Fibroblast of skin of abdomen (primary cell): Measurements from ENCODE around the gene THOC2. TPM values are rescaled to one million over a fixed set of nuclear protein-coding genes. Genes with fewer than 3 reads are reported as not detected.
"Not testable (repeated sequence)": the region's sequence is repeated elsewhere in the genome, so short reads cannot be mapped to it uniquely, and the experiment has no call there.

Experiments
- DNase-seq: peaks from one replicate; pipeline ENCODE4 v3.0.0-alpha.2; 2013
- polyA plus RNA-seq, 2 experiments: library from polyadenylated mRNA; unstranded; fragments of 120-200 nt; gene quantifications; one replicate each; pipeline ENCODE4 v1.2.1, GENCODE V29; 2013; ENCODE audit not compliant: insufficient read length in 2 of 2

The THOC2 gene
- polyA plus RNA-seq (2013, experiment 1 of 2; ENCODE audit: insufficient read length): 51.3 TPM
- 50.1 TPM for polyA plus RNA-seq (2013, experiment 2 of 2; ENCODE audit: insufficient read length)

- peak; percentile 86 for DNase-seq
Observed at GRCh38 chrX:123732670-123733363, at the start of gene THOC2. Gene THOC2, minus strand, starts transcription at chrX:123733052. Its CDS starts 30 bp downstream, at chrX:123733022.

- not testable (repeated sequence) for DNase-seq
Observed at GRCh38 chrX:123781786-123782185, 48.9 kb upstream of the THOC2 start.

- DNase-seq: no peak
Observed at GRCh38 chrX:123779908-123780396, 47.1 kb upstream of the THOC2 start.

GRCh38 chrX:123773258-123773988, 40.6 kb upstream of the THOC2 start:
- DNase-seq: no peak

- no peak for DNase-seq
Observed at GRCh38 chrX:123771449-123772064, 38.7 kb upstream of the THOC2 start.

- DNase-seq: peak; percentile 90
Observed at GRCh38 chrX:123764967-123765871, 32.4 kb upstream of the THOC2 start.

GRCh38 chrX:123759849-123760248, 27.0 kb upstream of the THOC2 start:
- DNase-seq: not testable (repeated sequence)

GRCh38 chrX:123757794-123758193, 24.9 kb upstream of the THOC2 start:
- not testable (repeated sequence) for DNase-seq

GRCh38 chrX:123756320-123756719, 23.5 kb upstream of the THOC2 start:
- peak; percentile 57 for DNase-seq

GRCh38 chrX:123755107-123755506, 22.3 kb upstream of the THOC2 start:
- DNase-seq: no peak

GRCh38 chrX:123753656-123754350, 21.0 kb upstream of the THOC2 start:
- DNase-seq: no peak

GRCh38 chrX:123749643-123750042, 16.8 kb upstream of the THOC2 start:
- DNase-seq: peak; percentile 31

GRCh38 chrX:123745511-123745910, 12.7 kb upstream of the THOC2 start:
- DNase-seq: no peak

- no peak for DNase-seq
Observed at GRCh38 chrX:123743312-123743711, 10.5 kb upstream of the THOC2 start.

GRCh38 chrX:123742440-123742839, 9.6 kb upstream of the THOC2 start:
- no peak for DNase-seq

GRCh38 chrX:123740536-123740935, 7.7 kb upstream of the THOC2 start:
- DNase-seq: no peak

- DNase-seq: no peak
Observed at GRCh38 chrX:123740006-123740405, 7.2 kb upstream of the THOC2 start.

GRCh38 chrX:123739474-123739873, 6.6 kb upstream of the THOC2 start:
- no peak for DNase-seq

- DNase-seq: no peak
Observed at GRCh38 chrX:123738378-123738940, 5.6 kb upstream of the THOC2 start.

GRCh38 chrX:123736333-123736921, 3.6 kb upstream of the THOC2 start:
- peak; percentile 80 for DNase-seq

GRCh38 chrX:123735137-123735536, 2.3 kb upstream of the THOC2 start:
- not testable (repeated sequence) for DNase-seq
